Uterus (tissue), 2 donors: ENCODE measurements around the gene DPH5.

Experiments used
- CTCF ChIP-seq, 4 experiments: fragments of 200-600 bp in 2 of 4; fragments of 450-650 bp in 2 of 4; sonication (generic) in 2 of 4; IDR thresholded peaks; one replicate each; pipeline ENCODE4 v1.5.1; 2016 to 2019; ENCODE audit warnings: antibody characterized with exemption in 4 of 4, mild to moderate bottlenecking in 2 of 4, moderate library complexity in 1 of 4
- POLR2A ChIP-seq, 2 donors: fragments of 450-650 bp; IDR thresholded peaks; one replicate each; pipeline ENCODE4 v1.6.1; 2016; ENCODE audit warnings: antibody characterized with exemption in 2 of 2, mild to moderate bottlenecking in 1 of 2, moderate library complexity in 1 of 2

GRCh38 chr1:101027194-101027772 is 1.7 kb upstream of the DPH5 start:
- TF ChIP-seq POLR2A (IDR thresholded peaks at IDR 0.05) = no peak
- TF ChIP-seq CTCF (IDR thresholded peaks at IDR 0.05) = no peak
